RWPE1 (cell line): ENCODE measurements around the gene CTIF.
"Not testable (repeated sequence)": the region's sequence is repeated elsewhere in the genome, so short reads cannot be mapped to it uniquely, and the experiment has no call there.

Source experiments
- CTCF ChIA-PET: fragments of 350-600 bp; sonication (Branson Sonifier 250); formaldehyde crosslinking; extraction: SDS; loops from one replicate; lab custom pipeline; 2021; lab: Yijun Ruan, JAX
- POLR2A ChIA-PET: fragments of 400-600 bp; formaldehyde crosslinking; extraction: SDS; loops from one replicate; lab custom pipeline; 2020; ENCODE audit warnings: antibody characterized with exemption; ENCODE audit not compliant: low non-redundant PET; lab: Yijun Ruan, JAX
- DNase-seq: peaks from one replicate; pipeline ENCODE4 v3.0.0; 2012; ENCODE audit warnings: low spot score
- H3K27ac ChIP-seq: fragments of 450-650 bp; 2 replicates; pipeline ENCODE4 v1.5.1; 2017
- CTCF ChIP-seq: fragments of 450-650 bp; conservative IDR thresholded peaks from 2 replicates; pipeline ENCODE4 v1.5.1; 2017; ENCODE audit warnings: low read depth, mild to moderate bottlenecking

CTIF gene

DNA sequence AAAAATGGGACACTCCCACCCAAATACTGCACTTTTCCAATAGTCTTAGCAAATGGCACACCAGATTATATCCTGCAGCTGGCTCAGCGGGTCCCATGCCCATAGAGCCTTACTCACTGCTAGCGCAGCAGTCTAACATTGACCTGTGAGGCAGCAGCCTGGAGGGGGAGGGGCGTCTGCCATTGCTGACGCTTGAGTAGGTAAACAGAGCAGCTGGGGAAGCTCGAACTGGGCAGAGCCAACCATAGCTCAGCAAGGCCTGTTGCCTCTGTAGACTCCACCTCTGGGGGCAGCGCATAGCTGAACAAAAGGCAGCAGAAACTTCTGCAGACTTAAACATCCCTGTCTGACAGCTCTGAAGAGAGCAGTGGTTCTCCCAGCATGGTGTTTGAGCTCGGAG lies 110.4 kb downstream of the CTIF start:
- H3K27ac ChIP-seq, result no peak overlapping the region
- CTCF ChIA-PET, result no interaction called here
- POLR2A ChIA-PET, result no interaction called here
- DNase-seq, result no peak
- TF ChIP-seq CTCF, result no peak

- DNase-seq, CTCF ChIA-PET, POLR2A ChIA-PET, H3K27ac ChIP-seq: not testable (repeated sequence)
Measured at GRCh38 chr18:48654591-48654990, 115.8 kb downstream of the CTIF start.

DNA sequence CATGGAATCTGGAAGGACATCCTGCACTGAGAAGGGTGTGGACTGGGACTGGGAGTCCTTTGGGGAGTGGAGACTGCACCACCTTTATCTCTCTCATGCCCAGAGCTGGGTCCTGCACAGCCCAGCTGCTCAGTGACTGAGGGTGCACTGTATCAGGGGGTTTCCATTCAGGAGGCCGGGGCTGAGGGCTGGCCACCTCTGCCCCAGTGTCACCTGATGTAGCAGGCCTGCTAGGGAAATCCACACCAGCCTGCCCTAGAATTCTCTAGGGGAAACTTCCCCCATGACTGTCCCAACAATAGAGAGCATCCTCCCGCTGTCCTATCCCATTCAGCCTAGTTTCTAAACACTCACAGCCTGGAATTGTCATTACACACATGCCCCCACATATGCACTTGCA lies 116.7 kb downstream of the CTIF start:
- no peak for DNase-seq
- ChIA-PET CTCF (no interaction called here), POLR2A (no interaction called here)
- TF ChIP-seq CTCF, result no peak
- H3K27ac ChIP-seq, result peak overlapping the region; percentile 29

- POLR2A ChIA-PET, result no interaction called here
- CTCF ChIA-PET, result interaction anchor here (0.7 kb wide), 1 partner anchor 46 kb away, joined by 4 read pairs; no protein-coding TSS in a partner anchor
- no peak for TF ChIP-seq CTCF
- H3K27ac ChIP-seq, result no peak overlapping the region
- no peak for DNase-seq
Measured at GRCh38 chr18:48656176-48656575, 117.3 kb downstream of the CTIF start.

GRCh38 chr18:48656582-48656981 lies 117.8 kb downstream of the CTIF start:
- POLR2A ChIA-PET, result no interaction called here
- CTCF ChIA-PET, result interaction anchor here (0.7 kb wide), 1 partner anchor 47 kb away, joined by 4 read pairs; no protein-coding TSS in a partner anchor
- no peak for DNase-seq

DNA sequence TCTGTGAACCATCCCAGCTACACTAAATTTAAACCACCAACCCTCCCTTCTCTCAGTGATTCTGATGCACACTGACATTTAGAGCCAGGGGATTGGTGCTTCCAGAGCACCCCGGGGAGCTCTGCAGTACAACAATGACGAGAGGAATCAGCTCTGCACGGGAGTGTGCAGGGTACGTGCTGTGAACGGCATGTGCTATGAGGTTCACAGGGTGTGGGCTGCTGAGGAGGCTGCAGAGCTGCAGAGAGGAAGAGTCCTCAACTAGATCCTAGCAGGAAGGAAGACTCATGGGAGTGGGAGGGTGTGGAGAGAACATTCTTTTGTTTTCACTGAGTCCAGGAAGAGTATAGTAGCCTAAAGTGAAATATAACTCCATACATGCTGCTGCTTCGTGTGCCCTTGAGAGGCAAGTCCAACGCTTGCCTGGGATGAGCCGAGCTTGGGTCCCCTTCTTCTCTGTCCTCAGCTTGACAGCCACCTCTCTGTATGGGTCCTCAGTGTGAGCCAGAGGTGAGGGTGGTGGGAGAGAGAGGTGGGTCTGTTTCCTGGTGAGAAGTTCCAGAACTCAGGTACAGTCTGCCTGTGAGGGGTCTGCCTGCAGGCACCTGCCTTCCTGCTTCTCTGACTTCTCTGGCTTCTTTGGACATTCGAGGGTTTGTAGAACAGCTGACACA lies 118.8 kb downstream of the CTIF start:
- no peak for TF ChIP-seq CTCF
- peak overlapping the region; percentile 12; the same call in 1 of the 2 replicates for H3K27ac ChIP-seq
- ChIA-PET POLR2A (no interaction called here), CTCF (no interaction called here)
- no peak for DNase-seq

More at GRCh38 chr18:48656582-48656981, 117.8 kb downstream of the CTIF start:
- no peak overlapping the region for H3K27ac ChIP-seq
- TF ChIP-seq CTCF, result no peak

DNA sequence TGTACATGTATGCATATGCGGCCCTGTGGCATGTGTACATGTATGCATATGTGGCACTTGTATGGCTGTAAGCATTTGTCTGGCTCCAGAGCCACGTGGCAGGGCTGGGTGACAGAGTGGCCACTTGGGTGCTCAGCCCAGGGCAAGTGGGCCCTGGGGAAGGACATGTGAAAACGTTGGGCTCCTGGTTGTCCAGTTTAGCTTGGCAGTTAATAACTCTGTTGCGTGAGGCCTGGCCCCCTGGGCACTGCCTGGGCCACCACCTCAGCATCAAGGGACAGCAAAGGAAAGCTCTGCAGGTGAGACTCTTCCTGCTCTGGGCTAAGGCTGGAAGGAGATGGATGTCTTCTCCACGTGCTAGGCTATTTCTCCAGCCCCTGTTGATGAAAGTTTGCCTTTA lies 119.9 kb downstream of the CTIF start:
- CTCF ChIA-PET, result no interaction called here
- DNase-seq, result no peak
- POLR2A ChIA-PET, result no interaction called here
- no peak for TF ChIP-seq CTCF
- H3K27ac ChIP-seq, result no peak overlapping the region
